Activated CD4-positive, alpha-beta T cell treated with anti-CD3 and anti-CD28 coated beads, Interleukin-2, amount 10 ng/mL, durations not matched to agents 7 days and 5 days (primary cell): ENCODE results near the gene CALHM1. TPM values are rescaled to one million over a fixed set of nuclear protein-coding genes. Genes with fewer than 3 reads are reported as not detected.

Source experiments
- CTCF ChIA-PET: fragments of 350-600 bp; sonication (Branson Sonifier 250); formaldehyde crosslinking; loops from one replicate; lab custom pipeline; 2021; ENCODE audit warnings: antibody characterized with exemption; lab: Charles Lee
- POLR2A ChIA-PET: fragments of 350-600 bp; sonication (Branson Sonifier 250); formaldehyde crosslinking; loops from one replicate; lab custom pipeline; 2021; ENCODE audit warnings: antibody characterized with exemption; lab: Charles Lee
- DNase-seq: peaks from one replicate; pipeline ENCODE4 v3.0.0-alpha.2; 2020
- H3K27ac Mint-ChIP-seq: one replicate; pipeline ENCODE4 v1.8.0; 2021; ENCODE audit warnings: mild to moderate bottlenecking, moderate library complexity, mixed read lengths
- H3K27me3 Mint-ChIP-seq: one replicate; pipeline ENCODE4 v1.8.0; 2021; ENCODE audit warnings: mixed read lengths
- H3K36me3 Mint-ChIP-seq: one replicate; pipeline ENCODE4 v1.8.0; 2021; ENCODE audit warnings: low read depth, mixed read lengths
- H3K4me1 Mint-ChIP-seq: one replicate; pipeline ENCODE4 v1.8.0; 2021; ENCODE audit warnings: mixed read lengths
- H3K4me3 Mint-ChIP-seq: one replicate; pipeline ENCODE4 v1.8.0; 2021; ENCODE audit warnings: mild to moderate bottlenecking, moderate library complexity, mixed read lengths
- H3K9me3 Mint-ChIP-seq: one replicate; pipeline ENCODE4 v1.8.0; 2021; ENCODE audit warnings: mixed read lengths
- total RNA-seq, 2 experiments: library from RNA; stranded (reverse); gene quantifications; one replicate each; pipeline ENCODE4 v1.2.3, GENCODE V29; 2021

CALHM1 gene
- total RNA-seq, 2 experiments from 2014 or later = 0.12 to 0.21 TPM

- Mint-ChIP-seq H3K9me3 (no peaks in the 10 kb centered on the region), H3K27ac (peak overlapping the region; percentile 37), H3K4me3 (peak overlapping the region; percentile 83), H3K36me3 (peaks cover 58% of the 10 kb centered on the region), H3K27me3 (no peaks in the 10 kb centered on the region), H3K4me1 (peaks cover 69% of the 10 kb centered on the region)
- no peak for DNase-seq
- ChIA-PET CTCF (interaction anchor here (0.9 to 4.6 kb wide), 8 partner anchors 9 to 44 kb away, joined by 3 to 13 read pairs (median 4); no protein-coding TSS in a partner anchor), POLR2A (no interaction called here)
Measured at GRCh38 chr10:103449208-103450144, 9.2 kb downstream of the CALHM1 start.

DNA sequence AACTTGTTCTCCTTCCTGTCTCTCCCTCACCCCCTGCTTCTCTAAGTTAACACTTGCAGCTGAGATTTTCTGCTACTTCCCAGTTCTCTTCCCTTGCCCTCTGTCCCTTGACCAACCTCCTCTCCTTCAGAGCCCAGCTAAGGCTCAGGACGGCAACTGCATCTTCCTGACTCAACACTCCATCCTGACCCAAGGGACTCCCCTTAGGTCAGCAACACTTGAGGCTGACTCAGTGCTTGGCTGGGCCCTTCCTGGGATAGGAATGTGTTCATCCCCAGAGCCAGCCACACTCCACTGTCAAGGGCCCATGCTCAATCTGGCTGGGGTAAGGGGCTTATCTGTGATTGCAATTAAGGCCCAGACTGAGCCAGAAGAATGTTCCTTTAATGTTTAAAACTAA, 10.0 kb downstream of the CALHM1 start:
- DNase-seq = no peak
- Mint-ChIP-seq H3K4me1 (peaks cover 66% of the 10 kb centered on the region), H3K27ac (peak overlapping the region; percentile 70), H3K9me3 (no peaks in the 10 kb centered on the region), H3K36me3 (peaks cover 65% of the 10 kb centered on the region), H3K27me3 (no peaks in the 10 kb centered on the region), H3K4me3 (peak overlapping the region; percentile 83)
- POLR2A ChIA-PET = no interaction called here
- CTCF ChIA-PET = interaction anchor here (1.2 to 1.6 kb wide), 2 partner anchors 28 to 30 kb away, joined by 3 to 6 read pairs; no protein-coding TSS in a partner anchor

DNA sequence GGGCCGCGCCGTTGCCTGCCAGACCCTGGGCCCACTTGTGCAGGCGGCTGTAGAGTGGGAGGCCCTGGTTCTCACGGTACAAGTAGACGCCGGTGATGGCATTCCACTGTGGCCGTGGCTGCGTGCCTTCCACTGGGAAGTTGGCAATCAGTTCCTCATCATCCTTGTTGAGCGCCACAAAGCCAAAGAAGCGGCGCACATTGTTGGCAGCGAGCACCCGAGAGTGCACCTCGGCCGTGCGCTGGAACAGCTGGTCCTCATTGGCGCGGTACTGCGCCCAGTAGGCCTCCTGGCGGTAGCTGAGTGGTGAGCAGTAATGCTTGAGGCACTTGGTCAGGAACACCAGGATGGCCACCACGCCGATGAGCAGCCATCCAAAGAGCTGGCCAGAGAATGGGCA, 11.5 kb downstream of the CALHM1 start:
- ChIA-PET POLR2A (no interaction called here), CTCF (no interaction called here)
- Mint-ChIP-seq H3K36me3 (peaks cover 76% of the 10 kb centered on the region), H3K9me3 (no peaks in the 10 kb centered on the region), H3K4me3 (no peak overlapping the region), H3K4me1 (peaks cover 54% of the 10 kb centered on the region), H3K27ac (no peak overlapping the region), H3K27me3 (no peaks in the 10 kb centered on the region)
- no peak for DNase-seq

- H3K27me3 Mint-ChIP-seq = no peaks in the 10 kb centered on the region
- peaks cover 79% of the 10 kb centered on the region for H3K36me3 Mint-ChIP-seq
- no peak overlapping the region for H3K4me3 Mint-ChIP-seq
- no peak for DNase-seq
- ChIA-PET CTCF (interaction anchor here (0.9 to 1.4 kb wide), 2 partner anchors 11 to 34 kb away, joined by 3 to 4 read pairs; no protein-coding TSS in a partner anchor), POLR2A (no interaction called here)
- H3K27ac Mint-ChIP-seq = no peak overlapping the region
- H3K4me1 Mint-ChIP-seq = peaks cover 48% of the 10 kb centered on the region
- no peaks in the 10 kb centered on the region for H3K9me3 Mint-ChIP-seq
Measured at GRCh38 chr10:103445767-103446567, 12.7 kb downstream of the CALHM1 start.

DNA sequence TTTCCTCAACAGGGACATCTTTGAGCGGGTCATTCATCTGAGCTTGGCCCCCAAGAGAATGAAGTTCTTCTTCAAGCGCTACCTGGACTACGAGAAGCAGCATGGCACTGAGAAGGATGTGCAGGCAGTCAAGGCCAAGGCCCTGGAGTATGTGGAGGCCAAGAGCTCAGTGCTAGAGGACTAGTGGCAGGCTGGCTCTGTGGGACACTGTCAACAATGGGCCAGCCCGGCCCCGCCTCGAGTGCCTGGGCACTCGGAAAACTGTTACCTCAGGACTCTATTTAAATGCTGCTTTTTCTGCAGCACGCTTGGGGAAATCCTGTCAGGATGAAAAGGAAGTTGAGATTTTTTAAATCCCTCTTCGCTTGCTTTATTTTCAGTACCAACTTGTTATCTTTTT, 13.3 kb downstream of the CALHM1 start:
- H3K4me1 Mint-ChIP-seq = peaks cover 42% of the 10 kb centered on the region
- no peak for DNase-seq
- no peak overlapping the region for H3K4me3 Mint-ChIP-seq
- peaks cover 79% of the 10 kb centered on the region for H3K36me3 Mint-ChIP-seq
- no peaks in the 10 kb centered on the region for H3K27me3 Mint-ChIP-seq
- H3K9me3 Mint-ChIP-seq = no peaks in the 10 kb centered on the region
- POLR2A ChIA-PET = no interaction called here
- no peak overlapping the region for H3K27ac Mint-ChIP-seq
- CTCF ChIA-PET = interaction anchor here (0.9 to 1.4 kb wide), 2 partner anchors 11 to 35 kb away, joined by 3 to 4 read pairs; no protein-coding TSS in a partner anchor

GRCh38 chr10:103444478-103444877, 14.2 kb downstream of the CALHM1 start:
- peaks cover 33% of the 10 kb centered on the region for H3K4me1 Mint-ChIP-seq
- no peak overlapping the region for H3K4me3 Mint-ChIP-seq
- H3K9me3 Mint-ChIP-seq = no peaks in the 10 kb centered on the region
- H3K27me3 Mint-ChIP-seq = no peaks in the 10 kb centered on the region
- peak overlapping the region; percentile 51 for H3K27ac Mint-ChIP-seq
- no peak for DNase-seq
- POLR2A ChIA-PET = no interaction called here
- H3K36me3 Mint-ChIP-seq = peaks cover 76% of the 10 kb centered on the region
- CTCF ChIA-PET = interaction anchor here (0.5 to 0.9 kb wide), 2 partner anchors 13 to 41 kb away, joined by 3 read pairs; no protein-coding TSS in a partner anchor

DNA sequence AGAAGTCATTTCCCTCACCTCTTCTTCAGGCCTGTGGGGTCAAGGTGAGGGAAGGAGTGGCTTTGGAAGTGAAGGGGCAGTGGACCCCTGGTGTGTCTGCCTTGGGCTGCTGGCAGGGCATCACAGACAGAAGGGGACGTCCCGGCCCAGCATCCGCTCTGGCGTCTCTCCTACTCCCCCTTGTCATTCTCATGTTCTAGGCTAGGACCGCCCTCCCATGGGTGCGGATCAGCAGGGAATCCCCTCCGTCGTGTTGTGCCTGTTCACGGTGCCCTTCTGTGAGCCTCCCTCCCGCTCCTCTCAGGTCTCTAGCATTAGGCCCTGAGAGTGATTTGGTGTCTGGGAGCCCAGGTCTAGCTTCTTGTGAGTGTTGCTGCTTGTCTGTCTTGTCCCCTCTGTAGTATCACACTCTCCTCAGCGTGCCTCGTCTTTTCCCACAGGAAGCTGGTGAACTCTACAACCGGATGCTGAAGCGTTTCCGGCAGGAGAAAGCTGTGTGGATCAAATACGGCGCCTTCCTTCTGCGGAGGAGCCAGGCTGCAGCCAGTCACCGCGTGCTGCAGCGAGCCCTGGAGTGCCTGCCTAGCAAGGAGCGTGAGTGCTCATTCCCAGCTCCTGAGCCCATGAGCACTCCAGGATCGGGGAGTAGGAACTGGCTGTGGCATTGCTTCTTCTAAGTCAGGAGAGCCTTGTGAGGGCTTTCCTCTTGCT, 15.1 kb downstream of the CALHM1 start:
- H3K9me3 Mint-ChIP-seq = no peaks in the 10 kb centered on the region
- H3K27ac Mint-ChIP-seq = no peak overlapping the region
- H3K4me1 Mint-ChIP-seq = peaks cover 24% of the 10 kb centered on the region
- POLR2A ChIA-PET = no interaction called here
- H3K4me3 Mint-ChIP-seq = no peak overlapping the region
- no peaks in the 10 kb centered on the region for H3K27me3 Mint-ChIP-seq
- peaks cover 70% of the 10 kb centered on the region for H3K36me3 Mint-ChIP-seq
- DNase-seq = no peak
- CTCF ChIA-PET = interaction anchor here (0.6 to 1.5 kb wide), 4 partner anchors 37 to 243 kb away, joined by 3 to 4 read pairs (median 3); no protein-coding TSS in a partner anchor

DNA sequence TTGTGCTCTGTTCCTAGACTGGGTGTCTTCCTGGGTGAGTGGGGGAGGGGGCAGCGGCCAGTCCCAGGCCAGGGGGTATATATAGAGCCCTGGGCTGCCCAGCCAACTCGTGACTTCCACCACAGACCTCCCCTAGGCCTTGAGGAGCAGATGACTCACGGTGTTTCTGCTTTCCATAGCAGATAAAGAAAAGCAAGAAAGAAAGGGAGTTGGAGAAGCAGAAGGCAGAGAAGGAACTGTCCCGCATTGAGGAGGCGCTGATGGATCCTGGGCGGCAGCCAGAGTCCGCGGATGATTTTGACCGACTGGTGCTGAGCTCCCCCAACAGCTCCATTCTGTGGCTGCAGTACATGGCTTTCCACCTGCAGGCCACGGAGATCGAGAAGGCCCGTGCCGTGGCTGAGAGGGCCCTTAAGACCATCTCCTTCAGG, 16.7 kb downstream of the CALHM1 start:
- ChIA-PET CTCF (interaction anchor here (0.5 to 3.3 kb wide), 4 partner anchors 8 to 894 kb away, joined by 3 to 9 read pairs (median 4); no protein-coding TSS in a partner anchor), POLR2A (no interaction called here)
- H3K9me3 Mint-ChIP-seq = no peaks in the 10 kb centered on the region
- H3K27ac Mint-ChIP-seq = no peak overlapping the region
- no peak overlapping the region for H3K4me3 Mint-ChIP-seq
- H3K27me3 Mint-ChIP-seq = no peaks in the 10 kb centered on the region
- peaks cover 15% of the 10 kb centered on the region for H3K4me1 Mint-ChIP-seq
- H3K36me3 Mint-ChIP-seq = peaks cover 69% of the 10 kb centered on the region
- no peak for DNase-seq

- no peak for DNase-seq
- no peak overlapping the region for H3K27ac Mint-ChIP-seq
- peaks cover 69% of the 10 kb centered on the region for H3K36me3 Mint-ChIP-seq
- ChIA-PET POLR2A (no interaction called here), CTCF (interaction anchor here (0.5 to 3.3 kb wide), 3 partner anchors 9 to 26 kb away, joined by 3 to 9 read pairs (median 6); no protein-coding TSS in a partner anchor)
- no peaks in the 10 kb centered on the region for H3K27me3 Mint-ChIP-seq
- no peaks in the 10 kb centered on the region for H3K9me3 Mint-ChIP-seq
- peaks cover 15% of the 10 kb centered on the region for H3K4me1 Mint-ChIP-seq
- H3K4me3 Mint-ChIP-seq = no peak overlapping the region
Measured at GRCh38 chr10:103441611-103442010, 17.1 kb downstream of the CALHM1 start.

DNA sequence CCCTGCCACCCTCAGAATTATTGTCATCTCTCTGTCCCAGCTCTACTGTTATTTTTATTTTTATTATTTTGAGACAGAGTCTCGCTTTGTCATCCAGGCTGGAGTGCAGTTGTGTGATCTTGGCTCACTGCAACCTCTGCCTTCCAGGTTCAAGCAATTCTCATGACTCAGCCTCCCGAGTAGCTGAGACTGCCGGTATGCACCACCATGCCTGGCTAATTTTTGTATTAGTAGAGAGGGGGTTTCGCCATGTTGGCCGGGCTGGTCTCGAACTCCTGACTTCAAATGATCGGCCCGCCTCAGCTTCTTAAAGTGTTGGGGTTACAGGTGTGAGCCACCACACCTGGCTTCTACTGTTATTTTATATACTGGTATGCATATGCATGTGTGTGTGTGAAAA, 17.5 kb downstream of the CALHM1 start:
- Mint-ChIP-seq H3K9me3 (no peaks in the 10 kb centered on the region), H3K27me3 (no peaks in the 10 kb centered on the region), H3K4me3 (no peak overlapping the region), H3K27ac (no peak overlapping the region), H3K36me3 (peaks cover 68% of the 10 kb centered on the region), H3K4me1 (peaks cover 12% of the 10 kb centered on the region)
- POLR2A ChIA-PET = no interaction called here
- CTCF ChIA-PET = interaction anchor here (3.3 kb wide), 1 partner anchor 9 kb away, joined by 9 read pairs; no protein-coding TSS in a partner anchor
- DNase-seq = no peak

DNA sequence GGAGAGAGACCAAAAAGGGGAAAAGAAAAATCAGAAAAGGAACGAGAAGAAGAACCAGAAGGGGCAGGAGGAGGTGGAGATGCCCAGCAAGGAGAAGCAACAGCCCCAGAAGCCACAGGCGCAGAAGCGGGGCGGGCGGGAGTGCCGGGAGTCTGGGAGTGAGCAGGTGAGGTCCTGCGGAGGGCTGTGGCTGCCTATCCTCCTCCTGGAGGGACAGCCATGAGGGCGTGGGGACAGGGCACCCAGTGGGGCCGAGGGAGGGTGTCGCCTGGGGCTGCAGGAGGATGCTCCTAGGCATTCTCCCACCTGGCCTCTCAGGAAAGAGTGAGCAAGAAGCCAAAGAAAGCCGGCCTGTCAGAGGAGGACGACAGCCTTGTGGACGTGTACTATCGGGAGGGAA, 18.3 kb downstream of the CALHM1 start:
- H3K36me3 Mint-ChIP-seq = peaks cover 68% of the 10 kb centered on the region
- no peak overlapping the region for H3K27ac Mint-ChIP-seq
- no peak for DNase-seq
- peaks cover 9% of the 10 kb centered on the region for H3K4me1 Mint-ChIP-seq
- H3K4me3 Mint-ChIP-seq = no peak overlapping the region
- H3K27me3 Mint-ChIP-seq = no peaks in the 10 kb centered on the region
- ChIA-PET CTCF (interaction anchor here (3.3 kb wide), 1 partner anchor 10 kb away, joined by 9 read pairs; no protein-coding TSS in a partner anchor), POLR2A (no interaction called here)
- H3K9me3 Mint-ChIP-seq = no peaks in the 10 kb centered on the region

DNA sequence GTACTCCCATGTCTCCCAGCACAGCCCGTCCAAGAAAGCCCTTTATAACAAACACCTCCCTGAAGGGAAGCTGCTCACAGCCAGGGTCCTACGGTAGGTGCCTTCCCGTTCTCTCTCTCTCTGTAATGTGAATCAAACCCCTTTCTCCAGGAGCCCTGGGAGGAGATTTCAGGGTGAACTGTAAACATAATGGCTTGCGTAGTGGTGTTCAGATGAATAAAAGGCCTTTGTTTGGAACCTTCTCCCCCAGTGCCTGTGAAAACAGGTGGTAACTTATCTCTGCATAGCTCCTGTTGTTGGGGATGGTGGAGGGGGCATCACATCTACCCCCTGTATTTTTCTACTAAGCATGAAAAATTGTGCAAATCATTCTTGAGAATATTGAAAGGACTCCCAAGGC, 18.9 kb downstream of the CALHM1 start:
- Mint-ChIP-seq H3K36me3 (peaks cover 66% of the 10 kb centered on the region), H3K4me3 (no peak overlapping the region), H3K27me3 (no peaks in the 10 kb centered on the region), H3K27ac (no peak overlapping the region), H3K4me1 (peaks cover 6% of the 10 kb centered on the region), H3K9me3 (no peaks in the 10 kb centered on the region)
- CTCF ChIA-PET = interaction anchor here (3.3 kb wide), 1 partner anchor 11 kb away, joined by 9 read pairs; no protein-coding TSS in a partner anchor
- POLR2A ChIA-PET = no interaction called here
- DNase-seq = no peak
